IMR-90 (cell line): Measurements from ENCODE around the gene FBXL13.

Source experiments
- CTCF ChIP-seq: conservative IDR thresholded peaks from 2 replicates; pipeline ENCODE4 v1.5.1; 2012; ENCODE audit warnings: mild to moderate bottlenecking, low read depth, low read length, improper control_type of control experiment
- POLR2A ChIP-seq: IDR thresholded peaks from 2 replicates; pipeline ENCODE4 v1.6.1; 2012; ENCODE audit warnings: mild to moderate bottlenecking, low read depth, low read length

DNA sequence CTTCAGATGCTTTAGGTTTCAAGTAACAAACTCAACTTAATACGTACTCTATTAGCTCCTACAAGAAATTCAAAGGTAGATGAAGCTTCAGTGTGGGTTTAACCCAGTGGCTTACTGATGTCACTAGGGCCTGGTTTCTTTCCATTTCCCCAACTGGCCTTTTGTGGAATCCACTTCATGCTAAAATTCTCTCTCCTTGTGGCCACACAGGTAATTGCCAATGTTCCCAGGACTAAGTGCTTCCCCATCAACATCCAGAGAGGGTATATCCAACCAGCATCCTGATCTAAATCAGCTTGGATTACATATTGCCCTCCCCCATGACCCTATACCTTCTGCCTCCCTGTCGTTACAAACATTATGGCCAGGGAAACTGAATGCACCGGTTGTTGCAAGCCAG, 10.7 kb downstream of the FBXL13 start:
- TF ChIP-seq POLR2A (no peak), CTCF (no peak)
